HepG2 (cell line): ENCODE data around the gene GHR. TPM values are rescaled to one million over a fixed set of nuclear protein-coding genes. Genes with fewer than 3 reads are reported as not detected.

Experiments
- CEBPG ChIP-seq: IDR thresholded peaks from 2 replicates; pipeline ENCODE4 v1.6.1; 2016
- FOSL2 ChIP-seq: sonication (generic); formaldehyde crosslinking; IDR thresholded peaks from 2 replicates; pipeline ENCODE4 v1.4.0; 2020; ENCODE audit warnings: missing genetic modification reagents
- FOXA1 ChIP-seq, 2 experiments: fragments of 450-650 bp in 1 of 2; sonication (generic) in 1 of 2; formaldehyde crosslinking in 1 of 2; IDR thresholded peaks; 2 replicates each; pipeline versions ENCODE4 v1.4.0 to v1.6.1; 2016 to 2020; ENCODE audit warnings: missing genetic modification reagents in 1 of 2
- FOXJ3 ChIP-seq: sonication (generic); formaldehyde crosslinking; IDR thresholded peaks from 2 replicates; pipeline ENCODE4 v1.4.0; 2020; ENCODE audit warnings: missing genetic modification reagents, mild to moderate bottlenecking, borderline replicate concordance
- FOXP1 ChIP-seq, 2 experiments: fragments of 450-650 bp in 1 of 2; IDR thresholded peaks; 2 replicates each; pipeline ENCODE4 v1.6.1; 2017 to 2018; ENCODE audit warnings: antibody characterized with exemption in 1 of 2
- GABPB1 ChIP-seq: IDR thresholded peaks from 2 replicates; pipeline ENCODE4 v1.6.1; 2016; ENCODE audit warnings: mild to moderate bottlenecking, missing genetic modification reagents, moderate library complexity, missing compliant biosample characterization
- GATAD2A ChIP-seq: IDR thresholded peaks from 2 replicates; pipeline ENCODE4 v1.6.1; 2016
- HMG20A ChIP-seq: IDR thresholded peaks from 2 replicates; pipeline ENCODE4 v1.6.1; 2016; ENCODE audit warnings: borderline replicate concordance
- RARA ChIP-seq: IDR thresholded peaks from 2 replicates; pipeline ENCODE4 v1.6.1; 2016; ENCODE audit warnings: missing genetic modification reagents, missing compliant biosample characterization
- SOX6 ChIP-seq, 2 experiments: fragments of 450-650 bp in 1 of 2; sonication (generic) in 1 of 2; formaldehyde crosslinking in 1 of 2; IDR thresholded peaks; 2 replicates each; pipeline versions ENCODE4 v1.4.0 to v1.6.1; 2017 to 2020; ENCODE audit warnings: antibody characterized with exemption in 1 of 2, mild to moderate bottlenecking in 1 of 2, missing genetic modification reagents in 1 of 2
- THAP11 ChIP-seq: IDR thresholded peaks from 2 replicates; pipeline ENCODE4 v1.6.1; 2016; ENCODE audit warnings: missing biosample characterization, missing genetic modification reagents
- ZFP36L1 ChIP-seq: sonication (generic); formaldehyde crosslinking; IDR thresholded peaks from 2 replicates; pipeline ENCODE4 v1.8.0; 2022; ENCODE audit warnings: mild to moderate bottlenecking, missing genetic modification reagents, moderate library complexity
- ZNF331 ChIP-seq: sonication (generic); formaldehyde crosslinking; IDR thresholded peaks from 2 replicates; pipeline ENCODE4 v1.4.0; 2020; ENCODE audit warnings: missing genetic modification reagents
- ZNF644 ChIP-seq: IDR thresholded peaks from 2 replicates; pipeline ENCODE4 v1.6.1; 2016; ENCODE audit warnings: low read depth
- polyA plus RNA-seq, 8 experiments: library from polyadenylated mRNA; depleted of rRNA in 3 of 8; stranded (reverse) in 7 of 8; unstranded in 1 of 8; fragments of >200 nt; fragmentation: Illumina TruSeq in 4 of 8; extraction: Trizol in 4 of 8; gene quantifications; 2 replicates each; pipeline versions ENCODE4 v1.2.1 to v1.2.3, GENCODE V29; 2011 to 2016; ENCODE audit warnings: low read depth in 4 of 8, missing spikeins in 1 of 8, mixed read lengths in 1 of 8; ENCODE audit not compliant: insufficient read depth in 1 of 8
- total RNA-seq, 5 experiments: library from RNA; depleted of rRNA; stranded (reverse); fragments of >200 nt; fragmentation: Illumina TruSeq; extraction: Trizol; gene quantifications; 2 replicates each; pipeline ENCODE4 v1.2.3, GENCODE V29; 2016; ENCODE audit warnings: low read depth in 1 of 5
- TF ChIP-seq, protein P1 (sequence below): sonication (generic); formaldehyde crosslinking; IDR thresholded peaks from 2 replicates; pipeline ENCODE4 v1.4.0; 2020; ENCODE audit warnings: missing genetic modification reagents
- TF ChIP-seq, protein P2 (sequence below): sonication (generic); formaldehyde crosslinking; IDR thresholded peaks from 2 replicates; pipeline ENCODE4 v1.5.1; 2020; ENCODE audit warnings: mild to moderate bottlenecking, missing genetic modification reagents, borderline replicate concordance
- TF ChIP-seq, protein P3 (sequence below): sonication (generic); formaldehyde crosslinking; IDR thresholded peaks from 2 replicates; pipeline ENCODE4 v1.4.0; 2020; ENCODE audit warnings: missing genetic modification reagents

The GHR gene
- total and polyA plus RNA-seq, 2 of the 13 experiments (the other 11 are each of a cell fraction or from before 2014, with no cell fraction given): 0.07 TPM; not detected in 1

DNA sequence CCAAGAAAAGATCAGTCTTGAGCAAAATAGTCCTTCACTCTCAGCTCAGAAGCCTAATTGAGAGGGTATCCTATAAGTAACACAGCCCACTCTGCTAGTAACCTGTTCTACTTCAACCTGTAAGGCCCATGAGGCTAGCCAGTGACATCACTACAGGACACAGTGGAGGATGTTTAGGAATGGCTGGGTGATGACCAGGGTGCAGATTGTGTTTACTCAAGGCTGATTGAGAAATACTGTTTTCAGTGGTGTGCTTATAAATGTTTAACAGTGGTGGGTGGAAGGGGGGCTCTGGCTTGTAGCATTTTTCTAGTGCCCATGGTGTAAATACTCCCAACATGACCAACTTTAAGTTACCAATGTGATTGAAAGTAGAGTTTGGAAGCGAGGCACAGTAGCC, 173.6 kb downstream of the GHR start (continued):
- TF ChIP-seq RARA (0 out of 2 replicates have a peak, but pooled peaks have one; percentile 9), FOXA1 (IDR thresholded peaks at IDR 0.05) (no peak), FOXA1 (CRISPR knock-in tag; IDR thresholded peaks at IDR 0.05) (peak; percentile 84), THAP11 (CRISPR knock-in tag) (0 out of 2 replicates have a peak, but pooled peaks have one; percentile 29), FOXP1 (IDR thresholded peaks at IDR 0.05) (no peak), FOXP1 (CRISPR knock-in tag; IDR thresholded peaks at IDR 0.05) (peak; percentile 79), GABPB1 (CRISPR knock-in tag) (no peak), FOXJ3 (CRISPR knock-in tag) (peak; percentile 43; the same call in 1 of the 2 replicates), HMG20A (CRISPR knock-in tag) (0 out of 2 replicates have a peak, but pooled peaks have one; percentile 31), GATAD2A (CRISPR knock-in tag) (peak; percentile 64), ZNF331 (peak; percentile 23; the same call in 1 of the 2 replicates), ZNF644 (CRISPR knock-in tag) (peak; percentile 54; the same call in 1 of the 2 replicates), CEBPG (CRISPR knock-in tag) (peak; percentile 76), ZFP36L1 (no peak), SOX6 (IDR thresholded peaks at IDR 0.05) (no peak), SOX6 (CRISPR knock-in tag; IDR thresholded peaks at IDR 0.05) (peak; percentile 53; the same call in 1 of the 2 replicates), FOSL2 (peak; percentile 53)
- TF ChIP-seq, protein P1, sequence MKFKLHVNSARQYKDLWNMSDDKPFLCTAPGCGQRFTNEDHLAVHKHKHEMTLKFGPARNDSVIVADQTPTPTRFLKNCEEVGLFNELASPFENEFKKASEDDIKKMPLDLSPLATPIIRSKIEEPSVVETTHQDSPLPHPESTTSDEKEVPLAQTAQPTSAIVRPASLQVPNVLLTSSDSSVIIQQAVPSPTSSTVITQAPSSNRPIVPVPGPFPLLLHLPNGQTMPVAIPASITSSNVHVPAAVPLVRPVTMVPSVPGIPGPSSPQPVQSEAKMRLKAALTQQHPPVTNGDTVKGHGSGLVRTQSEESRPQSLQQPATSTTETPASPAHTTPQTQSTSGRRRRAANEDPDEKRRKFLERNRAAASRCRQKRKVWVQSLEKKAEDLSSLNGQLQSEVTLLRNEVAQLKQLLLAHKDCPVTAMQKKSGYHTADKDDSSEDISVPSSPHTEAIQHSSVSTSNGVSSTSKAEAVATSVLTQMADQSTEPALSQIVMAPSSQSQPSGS (CRISPR knock-in tag): peak; percentile 69; the same call in 1 of the 2 replicates
- TF ChIP-seq, protein P2, sequence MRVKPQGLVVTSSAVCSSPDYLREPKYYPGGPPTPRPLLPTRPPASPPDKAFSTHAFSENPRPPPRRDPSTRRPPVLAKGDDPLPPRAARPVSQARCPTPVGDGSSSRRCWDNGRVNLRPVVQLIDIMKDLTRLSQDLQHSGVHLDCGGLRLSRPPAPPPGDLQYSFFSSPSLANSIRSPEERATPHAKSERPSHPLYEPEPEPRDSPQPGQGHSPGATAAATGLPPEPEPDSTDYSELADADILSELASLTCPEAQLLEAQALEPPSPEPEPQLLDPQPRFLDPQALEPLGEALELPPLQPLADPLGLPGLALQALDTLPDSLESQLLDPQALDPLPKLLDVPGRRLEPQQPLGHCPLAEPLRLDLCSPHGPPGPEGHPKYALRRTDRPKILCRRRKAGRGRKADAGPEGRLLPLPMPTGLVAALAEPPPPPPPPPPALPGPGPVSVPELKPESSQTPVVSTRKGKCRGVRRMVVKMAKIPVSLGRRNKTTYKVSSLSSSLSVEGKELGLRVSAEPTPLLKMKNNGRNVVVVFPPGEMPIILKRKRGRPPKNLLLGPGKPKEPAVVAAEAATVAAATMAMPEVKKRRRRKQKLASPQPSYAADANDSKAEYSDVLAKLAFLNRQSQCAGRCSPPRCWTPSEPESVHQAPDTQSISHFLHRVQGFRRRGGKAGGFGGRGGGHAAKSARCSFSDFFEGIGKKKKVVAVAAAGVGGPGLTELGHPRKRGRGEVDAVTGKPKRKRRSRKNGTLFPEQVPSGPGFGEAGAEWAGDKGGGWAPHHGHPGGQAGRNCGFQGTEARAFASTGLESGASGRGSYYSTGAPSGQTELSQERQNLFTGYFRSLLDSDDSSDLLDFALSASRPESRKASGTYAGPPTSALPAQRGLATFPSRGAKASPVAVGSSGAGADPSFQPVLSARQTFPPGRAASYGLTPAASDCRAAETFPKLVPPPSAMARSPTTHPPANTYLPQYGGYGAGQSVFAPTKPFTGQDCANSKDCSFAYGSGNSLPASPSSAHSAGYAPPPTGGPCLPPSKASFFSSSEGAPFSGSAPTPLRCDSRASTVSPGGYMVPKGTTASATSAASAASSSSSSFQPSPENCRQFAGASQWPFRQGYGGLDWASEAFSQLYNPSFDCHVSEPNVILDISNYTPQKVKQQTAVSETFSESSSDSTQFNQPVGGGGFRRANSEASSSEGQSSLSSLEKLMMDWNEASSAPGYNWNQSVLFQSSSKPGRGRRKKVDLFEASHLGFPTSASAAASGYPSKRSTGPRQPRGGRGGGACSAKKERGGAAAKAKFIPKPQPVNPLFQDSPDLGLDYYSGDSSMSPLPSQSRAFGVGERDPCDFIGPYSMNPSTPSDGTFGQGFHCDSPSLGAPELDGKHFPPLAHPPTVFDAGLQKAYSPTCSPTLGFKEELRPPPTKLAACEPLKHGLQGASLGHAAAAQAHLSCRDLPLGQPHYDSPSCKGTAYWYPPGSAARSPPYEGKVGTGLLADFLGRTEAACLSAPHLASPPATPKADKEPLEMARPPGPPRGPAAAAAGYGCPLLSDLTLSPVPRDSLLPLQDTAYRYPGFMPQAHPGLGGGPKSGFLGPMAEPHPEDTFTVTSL (CRISPR knock-in tag): peak; percentile 61; the same call in 1 of the 2 replicates
- TF ChIP-seq, protein P3, sequence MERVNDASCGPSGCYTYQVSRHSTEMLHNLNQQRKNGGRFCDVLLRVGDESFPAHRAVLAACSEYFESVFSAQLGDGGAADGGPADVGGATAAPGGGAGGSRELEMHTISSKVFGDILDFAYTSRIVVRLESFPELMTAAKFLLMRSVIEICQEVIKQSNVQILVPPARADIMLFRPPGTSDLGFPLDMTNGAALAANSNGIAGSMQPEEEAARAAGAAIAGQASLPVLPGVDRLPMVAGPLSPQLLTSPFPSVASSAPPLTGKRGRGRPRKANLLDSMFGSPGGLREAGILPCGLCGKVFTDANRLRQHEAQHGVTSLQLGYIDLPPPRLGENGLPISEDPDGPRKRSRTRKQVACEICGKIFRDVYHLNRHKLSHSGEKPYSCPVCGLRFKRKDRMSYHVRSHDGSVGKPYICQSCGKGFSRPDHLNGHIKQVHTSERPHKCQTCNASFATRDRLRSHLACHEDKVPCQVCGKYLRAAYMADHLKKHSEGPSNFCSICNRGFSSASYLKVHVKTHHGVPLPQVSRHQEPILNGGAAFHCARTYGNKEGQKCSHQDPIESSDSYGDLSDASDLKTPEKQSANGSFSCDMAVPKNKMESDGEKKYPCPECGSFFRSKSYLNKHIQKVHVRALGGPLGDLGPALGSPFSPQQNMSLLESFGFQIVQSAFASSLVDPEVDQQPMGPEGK (CRISPR knock-in tag): peak; percentile 69
